ENCODE data around the gene SSTR3.

GRCh38 chr22:37207981-37208380 lies 4.3 kb downstream of the SSTR3 start:
- TF ChIP-seq YY1 (IDR thresholded peaks at IDR 0.05; ENCODE audit: borderline replicate concordance in 1 of 3, control insufficient read depth in 1 of 3, extremely low read depth in 1 of 3, insufficient read depth in 3 of 3, insufficient read length in 1 of 3, insufficient replicate concordance in 2 of 3, low read depth in 1 of 3, low read length in 2 of 3) (no peak), SAFB2 (IDR thresholded peaks at IDR 0.05; ENCODE audit: borderline replicate concordance, low read depth, low read length, severe bottlenecking) (no peak), GABPA (tag; conservative IDR thresholded peaks at IDR 0.05; ENCODE audit: low read depth) (no peak), NFIC (IDR thresholded peaks at IDR 0.05) (no peak), U2AF1 (optimal IDR thresholded peaks at IDR 0.05; ENCODE audit: low read depth, low read length) (no peak), SOX6 (IDR thresholded peaks at IDR 0.05) (no peak), CTCF (IDR thresholded peaks at IDR 0.05 in 2 of 3, conservative IDR thresholded peaks at IDR 0.05 in 1 of 3; ENCODE audit: insufficient read depth in 2 of 3, low read depth in 1 of 3, low read length in 3 of 3) (no peak), POLR2A (conservative IDR thresholded peaks at IDR 0.05) (no peak), SPI1 (IDR thresholded peaks at IDR 0.05; ENCODE audit: borderline replicate concordance, low read depth, low read length) (no peak), PML (IDR thresholded peaks at IDR 0.05; ENCODE audit: low read length) (no peak), ATF7 (IDR thresholded peaks at IDR 0.05) (no peak), NRF1 (conservative IDR thresholded peaks at IDR 0.05 in 1 of 2, IDR thresholded peaks at IDR 0.05 in 1 of 2) (no peak), SP1 (CRISPR knock-in tag; IDR thresholded peaks at IDR 0.05) (no peak), POLR2G (IDR thresholded peaks at IDR 0.05; ENCODE audit: low read depth, low read length) (no peak)

Data from K562 (cell line).